GM23338 (cell line): ENCODE measurements around the gene PRDX6. TPM values are rescaled to one million over a fixed set of nuclear protein-coding genes. Genes with fewer than 3 reads are reported as not detected.

Experiments
- ATAC-seq: fragments of 200-7000 bp; cut with Tn5 transposase; 3 replicates; pipeline ENCODE4 v1.9.1; 2020
- DNase-seq: peaks from one replicate; pipeline ENCODE4 v3.0.0-alpha.2; 2015; ENCODE audit warnings: low spot score
- H2AFZ ChIP-seq: fragments of 200-600 bp; sonication (generic); 2 replicates; pipeline ENCODE4 v1.8.0; 2016; ENCODE audit warnings: antibody characterized with exemption, mild to moderate bottlenecking, moderate library complexity
- H3F3A ChIP-seq: fragments of 200-600 bp; sonication (generic); replicated peaks from 2 replicates; pipeline ENCODE4 v1.8.0; 2017; ENCODE audit warnings: antibody characterized with exemption, mixed run types, low read depth
- H3K27ac ChIP-seq: fragments of 200-600 bp; sonication (generic); 2 replicates; pipeline ENCODE4 v1.6.1; 2016; ENCODE audit warnings: low read depth
- H3K27me3 ChIP-seq: fragments of 200-600 bp; sonication (generic); 2 replicates; pipeline ENCODE4 v1.8.0; 2016; ENCODE audit warnings: mild to moderate bottlenecking, mixed run types, moderate library complexity; ENCODE audit not compliant: insufficient read depth
- H3K36me3 ChIP-seq: fragments of 200-600 bp; sonication (generic); 2 replicates; pipeline ENCODE4 v1.8.0; 2016; ENCODE audit warnings: mild to moderate bottlenecking; ENCODE audit not compliant: insufficient read depth
- H3K4me1 ChIP-seq: fragments of 200-600 bp; sonication (generic); 2 replicates; pipeline ENCODE4 v1.8.0; 2016; ENCODE audit warnings: mild to moderate bottlenecking, moderate library complexity; ENCODE audit not compliant: insufficient read depth
- H3K4me2 ChIP-seq: fragments of 200-600 bp; sonication (generic); 2 replicates; pipeline ENCODE4 v1.7.1; 2017; ENCODE audit warnings: mixed run types
- H3K4me3 ChIP-seq: fragments of 200-600 bp; sonication (generic); 2 replicates; pipeline ENCODE4 v1.6.1; 2016; ENCODE audit warnings: mixed run types
- H3K79me2 ChIP-seq: fragments of 200-600 bp; sonication (generic); replicated peaks from 2 replicates; pipeline ENCODE4 v1.8.0; 2017; ENCODE audit warnings: mild to moderate bottlenecking; ENCODE audit not compliant: insufficient read depth
- H3K9me2 ChIP-seq: fragments of 200-600 bp; sonication (generic); 2 replicates; pipeline ENCODE4 v1.8.0; 2017; ENCODE audit not compliant: insufficient read depth
- H4K20me1 ChIP-seq: fragments of 200-600 bp; sonication (generic); replicated peaks from 2 replicates; pipeline ENCODE4 v1.8.0; 2017; ENCODE audit warnings: mild to moderate bottlenecking; ENCODE audit not compliant: insufficient read depth
- H3K27ac Mint-ChIP-seq: 2 replicates; pipeline ENCODE4 v1.8.0; 2020; ENCODE audit warnings: inconsistent platforms, mild to moderate bottlenecking, moderate library complexity, mixed read lengths
- H3K27me3 Mint-ChIP-seq: 3 replicates; pipeline ENCODE4 v1.8.0; 2022; ENCODE audit warnings: low read depth, mild to moderate bottlenecking, moderate library complexity, mixed read lengths, inconsistent platforms; ENCODE audit not compliant: insufficient read depth, poor library complexity
- H3K36me3 Mint-ChIP-seq: 3 replicates; pipeline ENCODE4 v1.8.0; 2021; ENCODE audit warnings: low read depth, mild to moderate bottlenecking, inconsistent platforms, moderate library complexity, mixed read lengths
- H3K4me1 Mint-ChIP-seq: 3 replicates; pipeline ENCODE4 v1.8.0; 2020; ENCODE audit warnings: mild to moderate bottlenecking, inconsistent platforms, mixed read lengths
- H3K4me3 Mint-ChIP-seq: 3 replicates; pipeline ENCODE4 v1.8.0; 2021; ENCODE audit warnings: moderate library complexity, mild to moderate bottlenecking, inconsistent platforms, mixed read lengths
- H3K9me3 Mint-ChIP-seq: 3 replicates; pipeline ENCODE4 v1.8.0; 2020; ENCODE audit warnings: moderate library complexity, mild to moderate bottlenecking, inconsistent platforms, mixed read lengths
- CREB1 ChIP-seq: fragments of 250-450 bp; sonication (Bioruptor Pico); IDR thresholded peaks from 2 replicates; pipeline ENCODE4 v1.5.0; 2020; ENCODE audit warnings: low read depth, mild to moderate bottlenecking, moderate library complexity
- ETS1 ChIP-seq: IDR thresholded peaks from 2 replicates; pipeline ENCODE4 v1.6.1; 2016; ENCODE audit warnings: antibody characterized with exemption
- EZH2 ChIP-seq: fragments of 200-600 bp; sonication (generic); IDR thresholded peaks from one replicate; pipeline ENCODE4 v1.8.0; 2017; ENCODE audit warnings: antibody characterized with exemption, mild to moderate bottlenecking, low read depth; ENCODE audit not compliant: unreplicated experiment
- EZH2phosphoT487 ChIP-seq: fragments of 200-600 bp; sonication (generic); IDR thresholded peaks from one replicate; pipeline ENCODE4 v1.8.1; 2018; ENCODE audit warnings: antibody characterized with exemption; ENCODE audit not compliant: unreplicated experiment
- JUNB ChIP-seq: IDR thresholded peaks from one replicate; pipeline ENCODE4 v1.6.1; 2016; ENCODE audit warnings: antibody characterized with exemption; ENCODE audit not compliant: unreplicated experiment
- NANOG ChIP-seq: IDR thresholded peaks from 2 replicates; pipeline ENCODE4 v1.6.1; 2016; ENCODE audit warnings: antibody characterized with exemption, borderline replicate concordance
- POLR2AphosphoS5 ChIP-seq: IDR thresholded peaks from 2 replicates; pipeline ENCODE4 v1.6.1; 2016; ENCODE audit warnings: antibody characterized with exemption, low read depth
- STAT1 ChIP-seq: IDR thresholded peaks from one replicate; pipeline ENCODE4 v1.6.1; 2016; ENCODE audit warnings: antibody characterized with exemption; ENCODE audit not compliant: unreplicated experiment
- ZNF331 ChIP-seq: fragments of 250-450 bp; sonication (Bioruptor Pico); IDR thresholded peaks from 2 replicates; pipeline ENCODE4 v1.5.0; 2020; ENCODE audit warnings: low read depth, mild to moderate bottlenecking, moderate library complexity
- ZNF462 ChIP-seq: fragments of 250-450 bp; sonication (Bioruptor Pico); IDR thresholded peaks from 2 replicates; pipeline ENCODE4 v1.5.0; 2020; ENCODE audit warnings: mild to moderate bottlenecking, moderate library complexity
- polyA plus RNA-seq: library from polyadenylated mRNA; unstranded; fragments of >200 nt; fragmentation: Nextera tagmentation; extraction: Ambion mirVana; gene quantifications from 2 replicates; pipeline ENCODE4 v1.2.1, GENCODE V29; 2016
- total RNA-seq: library from RNA; depleted of rRNA; stranded (reverse); fragments of >200 nt; shearing (Covaris generic); gene quantifications from 2 replicates; pipeline ENCODE4 v1.2.3, GENCODE V29; 2014
- TF ChIP-seq, protein P1 (sequence below): IDR thresholded peaks from one replicate; pipeline ENCODE4 v1.6.1; 2018; ENCODE audit warnings: antibody characterized with exemption; ENCODE audit not compliant: unreplicated experiment
- TF ChIP-seq, protein P2 (sequence below), 2 experiments: fragments of 200-600 bp in 1 of 2; sonication (generic) in 1 of 2; conservative IDR thresholded peaks; 2 replicates each; pipeline versions ENCODE4 v1.5.1 to v1.6.1; 2016 to 2017; ENCODE audit warnings: antibody characterized with exemption in 2 of 2, low read depth in 2 of 2, mild to moderate bottlenecking in 2 of 2, moderate library complexity in 1 of 2

The PRDX6 gene
- total and polyA plus RNA-seq, 2 experiments from 2014 or later: 516 to 746 TPM

DNA sequence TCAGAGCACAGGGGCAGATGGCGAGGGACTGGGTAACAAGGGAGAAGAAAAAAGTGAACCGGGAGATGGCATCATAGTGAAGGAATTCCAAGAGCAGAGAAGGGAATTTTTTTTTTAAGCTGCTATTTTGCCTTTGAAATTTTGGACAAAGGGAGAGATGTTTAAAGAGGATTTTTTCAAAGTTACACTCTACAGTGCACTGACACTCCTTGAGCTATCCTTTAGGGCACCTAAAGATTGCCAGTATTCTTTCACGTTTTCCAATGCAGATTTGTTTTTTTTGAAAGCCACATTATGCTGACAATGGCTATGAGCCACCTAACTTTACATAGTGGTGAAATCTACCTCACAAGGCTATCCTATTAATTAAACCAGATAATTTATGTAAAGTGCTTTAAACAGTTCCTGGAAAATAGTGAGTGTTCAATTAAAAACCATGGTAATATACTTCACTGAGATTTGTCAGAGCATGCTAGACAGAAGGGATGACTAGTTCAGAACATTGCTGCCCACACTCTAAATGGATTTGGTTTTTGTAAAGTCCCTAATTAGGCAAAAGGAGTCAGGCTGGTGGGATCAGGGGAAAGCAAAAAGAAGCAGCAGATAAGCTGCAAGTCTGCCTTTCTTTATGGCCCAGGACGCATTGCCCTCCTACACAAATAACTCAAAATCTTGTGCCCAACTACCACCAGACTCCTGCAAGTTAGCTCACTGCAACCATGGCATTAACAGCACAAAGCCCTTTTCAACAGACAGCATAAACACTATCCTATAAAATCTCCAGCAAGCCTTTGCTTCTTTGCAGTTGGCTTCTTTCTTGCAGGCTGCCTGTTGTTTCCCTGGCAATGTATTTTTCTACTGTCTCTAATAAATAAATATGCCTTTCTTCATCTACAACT lies 53.9 kb downstream of the PRDX6 start:
- H3F3A ChIP-seq: no peaks in the 10 kb centered on the region
- TF ChIP-seq NANOG (no peak), EZH2phosphoT487 (no peak), ETS1 (no peak), EZH2 (no peak), CREB1 (CRISPR knock-in tag) (no peak), POLR2AphosphoS5 (no peak), ZNF462 (no peak), JUNB (no peak), STAT1 (no peak), ZNF331 (CRISPR knock-in tag) (no peak)
- TF ChIP-seq, protein P1, sequence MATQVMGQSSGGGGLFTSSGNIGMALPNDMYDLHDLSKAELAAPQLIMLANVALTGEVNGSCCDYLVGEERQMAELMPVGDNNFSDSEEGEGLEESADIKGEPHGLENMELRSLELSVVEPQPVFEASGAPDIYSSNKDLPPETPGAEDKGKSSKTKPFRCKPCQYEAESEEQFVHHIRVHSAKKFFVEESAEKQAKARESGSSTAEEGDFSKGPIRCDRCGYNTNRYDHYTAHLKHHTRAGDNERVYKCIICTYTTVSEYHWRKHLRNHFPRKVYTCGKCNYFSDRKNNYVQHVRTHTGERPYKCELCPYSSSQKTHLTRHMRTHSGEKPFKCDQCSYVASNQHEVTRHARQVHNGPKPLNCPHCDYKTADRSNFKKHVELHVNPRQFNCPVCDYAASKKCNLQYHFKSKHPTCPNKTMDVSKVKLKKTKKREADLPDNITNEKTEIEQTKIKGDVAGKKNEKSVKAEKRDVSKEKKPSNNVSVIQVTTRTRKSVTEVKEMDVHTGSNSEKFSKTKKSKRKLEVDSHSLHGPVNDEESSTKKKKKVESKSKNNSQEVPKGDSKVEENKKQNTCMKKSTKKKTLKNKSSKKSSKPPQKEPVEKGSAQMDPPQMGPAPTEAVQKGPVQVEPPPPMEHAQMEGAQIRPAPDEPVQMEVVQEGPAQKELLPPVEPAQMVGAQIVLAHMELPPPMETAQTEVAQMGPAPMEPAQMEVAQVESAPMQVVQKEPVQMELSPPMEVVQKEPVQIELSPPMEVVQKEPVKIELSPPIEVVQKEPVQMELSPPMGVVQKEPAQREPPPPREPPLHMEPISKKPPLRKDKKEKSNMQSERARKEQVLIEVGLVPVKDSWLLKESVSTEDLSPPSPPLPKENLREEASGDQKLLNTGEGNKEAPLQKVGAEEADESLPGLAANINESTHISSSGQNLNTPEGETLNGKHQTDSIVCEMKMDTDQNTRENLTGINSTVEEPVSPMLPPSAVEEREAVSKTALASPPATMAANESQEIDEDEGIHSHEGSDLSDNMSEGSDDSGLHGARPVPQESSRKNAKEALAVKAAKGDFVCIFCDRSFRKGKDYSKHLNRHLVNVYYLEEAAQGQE: no peak
- TF ChIP-seq, protein P2, sequence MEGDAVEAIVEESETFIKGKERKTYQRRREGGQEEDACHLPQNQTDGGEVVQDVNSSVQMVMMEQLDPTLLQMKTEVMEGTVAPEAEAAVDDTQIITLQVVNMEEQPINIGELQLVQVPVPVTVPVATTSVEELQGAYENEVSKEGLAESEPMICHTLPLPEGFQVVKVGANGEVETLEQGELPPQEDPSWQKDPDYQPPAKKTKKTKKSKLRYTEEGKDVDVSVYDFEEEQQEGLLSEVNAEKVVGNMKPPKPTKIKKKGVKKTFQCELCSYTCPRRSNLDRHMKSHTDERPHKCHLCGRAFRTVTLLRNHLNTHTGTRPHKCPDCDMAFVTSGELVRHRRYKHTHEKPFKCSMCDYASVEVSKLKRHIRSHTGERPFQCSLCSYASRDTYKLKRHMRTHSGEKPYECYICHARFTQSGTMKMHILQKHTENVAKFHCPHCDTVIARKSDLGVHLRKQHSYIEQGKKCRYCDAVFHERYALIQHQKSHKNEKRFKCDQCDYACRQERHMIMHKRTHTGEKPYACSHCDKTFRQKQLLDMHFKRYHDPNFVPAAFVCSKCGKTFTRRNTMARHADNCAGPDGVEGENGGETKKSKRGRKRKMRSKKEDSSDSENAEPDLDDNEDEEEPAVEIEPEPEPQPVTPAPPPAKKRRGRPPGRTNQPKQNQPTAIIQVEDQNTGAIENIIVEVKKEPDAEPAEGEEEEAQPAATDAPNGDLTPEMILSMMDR (conservative IDR thresholded peaks at IDR 0.05; ENCODE audit: low read depth in 2 of 2): no peak
- ATAC-seq (peak; percentile 60), DNase-seq (peak; percentile 17)
- H3K27me3 ChIP-seq: no peaks in the 10 kb centered on the region
- no peaks in the 10 kb centered on the region for H3K79me2 ChIP-seq
- peak overlapping the region; percentile 43; the same call in 1 of the 2 replicates for H2AFZ ChIP-seq
- H3K4me2 ChIP-seq: peak overlapping the region; percentile 42
- no peaks in the 10 kb centered on the region for H3K36me3 ChIP-seq
- Mint-ChIP-seq H3K36me3 (no peaks in the 10 kb centered on the region), H3K27me3 (peaks cover 2% of the 10 kb centered on the region), H3K4me3 (no peak overlapping the region), H3K9me3 (no peaks in the 10 kb centered on the region), H3K27ac (no peak overlapping the region), H3K4me1 (peaks cover 31% of the 10 kb centered on the region)
- peaks cover 37% of the 10 kb centered on the region for H3K4me1 ChIP-seq
- no peaks in the 10 kb centered on the region for H3K9me2 ChIP-seq
- H3K27ac ChIP-seq: no peak overlapping the region
- no peaks in the 10 kb centered on the region for H4K20me1 ChIP-seq
- no peak overlapping the region for H3K4me3 ChIP-seq
